Mesendoderm (in vitro differentiated cells): Measurements from ENCODE around the gene ZNF385A.

Experiments
- DNase-seq: peaks from one replicate; pipeline ENCODE4 v3.0.0; 2013
- H2AK5ac ChIP-seq: 2 replicates; pipeline ENCODE4 v1.6.1; 2013; ENCODE audit warnings: low read length, inconsistent platforms
- H2BK120ac ChIP-seq: 2 replicates; pipeline ENCODE4 v1.6.1; 2013; ENCODE audit warnings: low read depth, mild to moderate bottlenecking, low read length, moderate library complexity, mixed read lengths
- H2BK15ac ChIP-seq: replicated peaks from 2 replicates; pipeline ENCODE4 v1.6.1; 2013; ENCODE audit warnings: low read depth, mild to moderate bottlenecking, moderate library complexity
- H2BK5ac ChIP-seq: 2 replicates; pipeline ENCODE4 v1.6.1; 2013; ENCODE audit warnings: low read length, inconsistent platforms
- H3K18ac ChIP-seq: 2 replicates; pipeline ENCODE4 v1.6.1; 2013; ENCODE audit warnings: mild to moderate bottlenecking, low read length, mixed read lengths
- H3K23ac ChIP-seq: one replicate; pipeline ENCODE4 v1.6.1; 2013; ENCODE audit warnings: low read length
- H3K27ac ChIP-seq: 2 replicates; pipeline ENCODE4 v1.5.1; 2013; ENCODE audit warnings: low read depth, mild to moderate bottlenecking, inconsistent platforms, low read length, moderate library complexity
- H3K27me3 ChIP-seq: 2 replicates; pipeline ENCODE4 v1.6.1; 2013; ENCODE audit warnings: low read length, control low read depth, mild to moderate bottlenecking, inconsistent platforms; ENCODE audit not compliant: insufficient read depth, poor library complexity
- H3K36me3 ChIP-seq: 2 replicates; pipeline ENCODE4 v1.6.1; 2013; ENCODE audit warnings: low read length, inconsistent platforms; ENCODE audit not compliant: control insufficient read depth, insufficient read depth
- H3K4ac ChIP-seq: one replicate; pipeline ENCODE4 v1.6.1; 2013; ENCODE audit warnings: low read depth, mild to moderate bottlenecking, low read length, moderate library complexity
- H3K4me1 ChIP-seq: 2 replicates; pipeline ENCODE4 v1.6.1; 2013; ENCODE audit warnings: low read depth, low read length, inconsistent platforms; ENCODE audit not compliant: control insufficient read depth
- H3K4me2 ChIP-seq: 2 replicates; pipeline ENCODE4 v1.6.1; 2013; ENCODE audit warnings: low read length
- H3K4me3 ChIP-seq: 2 replicates; pipeline ENCODE4 v1.5.1; 2013; ENCODE audit warnings: mild to moderate bottlenecking, low read length
- H3K56ac ChIP-seq: one replicate; pipeline ENCODE4 v1.6.1; 2013; ENCODE audit warnings: low read length
- H3K79me1 ChIP-seq: 2 replicates; pipeline ENCODE4 v1.6.1; 2013; ENCODE audit warnings: low read length, inconsistent platforms
- H3K79me2 ChIP-seq: 2 replicates; pipeline ENCODE4 v1.6.1; 2013; ENCODE audit warnings: mild to moderate bottlenecking, low read length; ENCODE audit not compliant: control insufficient read depth, insufficient read depth
- H3K9ac ChIP-seq: 2 replicates; pipeline ENCODE4 v1.6.1; 2013; ENCODE audit warnings: low read length, inconsistent platforms
- H4K5ac ChIP-seq: one replicate; pipeline ENCODE4 v1.6.1; 2013; ENCODE audit warnings: low read length
- H4K8ac ChIP-seq: one replicate; pipeline ENCODE4 v1.6.1; 2013; ENCODE audit warnings: low read depth, mild to moderate bottlenecking, control low read depth, low read length, moderate library complexity
- WGBS: extraction: QIAGEN DNeasy Blood & Tissue Kit; methylation state at CpG from one replicate; pipeline ENCODE4 v1.1.7; 2013; ENCODE audit warnings: low lambda C conversion rate, missing lambda C conversion rate; ENCODE audit not compliant: insufficient coverage; ENCODE audit errors: extremely low coverage; 5-methylcytosine and 5-hydroxymethylcytosine counted together

ZNF385A gene

DNA sequence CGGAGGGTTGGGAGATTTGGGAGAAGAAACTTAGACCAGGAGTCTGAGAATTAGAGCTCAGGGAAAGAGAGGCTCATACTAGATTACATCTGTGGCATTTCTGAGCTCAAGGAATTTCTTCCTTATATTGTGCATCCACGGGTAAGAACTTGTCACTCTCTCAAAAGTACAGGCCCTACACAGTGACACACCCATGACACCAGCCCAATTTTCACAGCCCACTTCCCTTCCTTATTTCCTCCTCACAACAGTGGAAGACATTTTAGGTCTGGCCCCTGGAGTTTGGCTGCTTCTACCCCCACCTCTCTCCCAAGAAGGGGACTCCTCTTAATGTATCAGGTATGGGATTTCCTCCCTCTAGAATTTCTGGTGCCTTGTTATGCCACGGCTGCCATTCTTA lies 9.2 kb upstream of the ZNF385A start:
- H3K18ac ChIP-seq: no peak overlapping the region
- no CpG with 5 or more reads among the region's 3 CpGs for WGBS
- H2BK120ac ChIP-seq: no peak overlapping the region
- H3K9ac ChIP-seq: no peak overlapping the region
- H4K8ac ChIP-seq: no peak overlapping the region
- no peaks in the 10 kb centered on the region for H3K79me2 ChIP-seq
- no peak overlapping the region for H3K23ac ChIP-seq
- DNase-seq: no peak
- H3K4me2 ChIP-seq: no peak overlapping the region
- H3K56ac ChIP-seq: no peak overlapping the region
- no peak overlapping the region for H3K4me3 ChIP-seq
- H3K36me3 ChIP-seq: peaks cover 18% of the 10 kb centered on the region
- no peaks in the 10 kb centered on the region for H3K27me3 ChIP-seq
- H2BK15ac ChIP-seq: no peak overlapping the region
- peaks cover 18% of the 10 kb centered on the region for H3K4me1 ChIP-seq
- H3K27ac ChIP-seq: no peak overlapping the region
- H2AK5ac ChIP-seq: no peak overlapping the region
- H4K5ac ChIP-seq: no peak overlapping the region
- H3K4ac ChIP-seq: no peak overlapping the region
- no peak overlapping the region for H2BK5ac ChIP-seq
- peaks cover 2% of the 10 kb centered on the region for H3K79me1 ChIP-seq

DNA sequence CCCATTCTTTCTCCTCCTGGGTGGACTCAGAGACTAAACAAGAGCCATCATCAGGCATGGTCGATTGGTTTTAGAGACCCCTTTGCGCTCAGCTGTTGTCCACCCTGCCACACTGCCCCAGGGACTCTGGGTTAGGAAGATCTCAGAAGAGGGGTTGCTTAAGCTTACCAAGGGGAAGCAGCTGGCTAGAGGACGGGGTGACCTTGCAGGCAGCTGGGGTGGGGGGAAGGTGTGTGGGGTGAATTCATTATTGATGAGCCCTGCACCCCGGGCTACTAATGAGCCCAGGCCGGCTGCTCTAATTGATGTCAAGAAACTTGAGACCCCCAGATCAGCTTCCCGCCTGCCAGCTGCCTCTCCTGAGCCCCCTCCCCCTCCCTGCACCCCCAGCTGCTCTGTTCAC lies 8.7 kb upstream of the ZNF385A start:
- no peak overlapping the region for H3K23ac ChIP-seq
- no peak overlapping the region for H3K27ac ChIP-seq
- peaks cover 2% of the 10 kb centered on the region for H3K79me1 ChIP-seq

DNA sequence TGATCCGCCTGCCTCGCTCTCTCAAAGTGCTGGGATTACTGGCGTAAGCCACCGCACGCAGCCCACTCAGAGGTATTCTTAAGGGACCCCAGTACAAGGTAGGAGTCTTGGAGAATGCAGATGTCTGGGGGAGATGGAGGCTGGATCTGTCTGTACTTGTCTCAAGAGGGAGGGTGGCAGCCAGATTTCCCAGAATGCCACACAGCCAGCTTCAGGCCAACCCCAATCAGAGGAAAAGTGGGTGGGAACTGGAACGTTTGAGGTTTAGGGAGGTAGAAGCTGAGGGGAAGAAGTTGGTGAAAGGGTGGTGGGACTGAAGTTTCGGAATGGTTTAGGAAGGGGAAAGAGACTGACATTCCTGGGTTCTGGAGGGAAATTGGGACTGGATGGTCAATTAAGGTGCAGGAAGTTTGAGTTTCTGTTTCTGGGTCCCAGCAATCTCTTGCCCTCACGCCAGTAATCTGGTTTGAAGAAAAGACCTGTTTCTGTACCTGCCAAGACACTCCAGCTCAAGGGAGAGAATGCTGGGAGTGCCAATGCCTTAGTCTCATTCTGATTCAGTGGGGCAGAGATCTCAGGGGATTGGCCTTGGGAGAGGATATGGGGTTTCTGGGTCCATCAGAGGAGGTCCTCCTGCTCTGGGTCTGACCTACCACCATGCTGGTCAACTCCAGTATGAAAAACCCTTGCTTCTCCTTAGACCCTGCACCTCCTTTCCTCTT lies 8.1 kb upstream of the ZNF385A start:
- no peak overlapping the region for H2AK5ac ChIP-seq
- H3K9ac ChIP-seq: no peak overlapping the region
- no peak overlapping the region for H3K27ac ChIP-seq
- H3K4ac ChIP-seq: no peak overlapping the region
- peaks cover 28% of the 10 kb centered on the region for H3K4me1 ChIP-seq
- H3K27me3 ChIP-seq: no peaks in the 10 kb centered on the region
- no peak overlapping the region for H4K5ac ChIP-seq
- no peak overlapping the region for H3K4me2 ChIP-seq
- H2BK15ac ChIP-seq: no peak overlapping the region
- no peaks in the 10 kb centered on the region for H3K79me2 ChIP-seq
- no peak overlapping the region for H3K18ac ChIP-seq
- H4K8ac ChIP-seq: no peak overlapping the region
- no peak overlapping the region for H3K4me3 ChIP-seq
- peak overlapping the region; percentile 11 for H3K56ac ChIP-seq
- peaks cover 2% of the 10 kb centered on the region for H3K79me1 ChIP-seq
- no peak overlapping the region for H2BK5ac ChIP-seq
- H3K36me3 ChIP-seq: peaks cover 15% of the 10 kb centered on the region
- DNase-seq: no peak
- no CpG with 5 or more reads among the region's 8 CpGs for WGBS
- no peak overlapping the region for H2BK120ac ChIP-seq
- no peak overlapping the region for H3K23ac ChIP-seq

More for the DNA sequence above, 8.7 kb upstream of the ZNF385A start:
- peak overlapping the region; percentile 11 for H3K56ac ChIP-seq
- no peak overlapping the region for H3K9ac ChIP-seq
- H4K8ac ChIP-seq: no peak overlapping the region
- H3K27me3 ChIP-seq: no peaks in the 10 kb centered on the region
- DNase-seq: no peak
- H2AK5ac ChIP-seq: no peak overlapping the region
- WGBS: no CpG with 5 or more reads among the region's 6 CpGs
- H3K4ac ChIP-seq: no peak overlapping the region
- no peak overlapping the region for H3K4me3 ChIP-seq
- H3K18ac ChIP-seq: no peak overlapping the region
- H4K5ac ChIP-seq: no peak overlapping the region
- no peak overlapping the region for H2BK15ac ChIP-seq
- no peak overlapping the region for H2BK5ac ChIP-seq
- no peaks in the 10 kb centered on the region for H3K79me2 ChIP-seq
- no peak overlapping the region for H3K4me2 ChIP-seq
- H3K36me3 ChIP-seq: peaks cover 15% of the 10 kb centered on the region
- no peak overlapping the region for H2BK120ac ChIP-seq
- H3K4me1 ChIP-seq: peaks cover 23% of the 10 kb centered on the region

DNA sequence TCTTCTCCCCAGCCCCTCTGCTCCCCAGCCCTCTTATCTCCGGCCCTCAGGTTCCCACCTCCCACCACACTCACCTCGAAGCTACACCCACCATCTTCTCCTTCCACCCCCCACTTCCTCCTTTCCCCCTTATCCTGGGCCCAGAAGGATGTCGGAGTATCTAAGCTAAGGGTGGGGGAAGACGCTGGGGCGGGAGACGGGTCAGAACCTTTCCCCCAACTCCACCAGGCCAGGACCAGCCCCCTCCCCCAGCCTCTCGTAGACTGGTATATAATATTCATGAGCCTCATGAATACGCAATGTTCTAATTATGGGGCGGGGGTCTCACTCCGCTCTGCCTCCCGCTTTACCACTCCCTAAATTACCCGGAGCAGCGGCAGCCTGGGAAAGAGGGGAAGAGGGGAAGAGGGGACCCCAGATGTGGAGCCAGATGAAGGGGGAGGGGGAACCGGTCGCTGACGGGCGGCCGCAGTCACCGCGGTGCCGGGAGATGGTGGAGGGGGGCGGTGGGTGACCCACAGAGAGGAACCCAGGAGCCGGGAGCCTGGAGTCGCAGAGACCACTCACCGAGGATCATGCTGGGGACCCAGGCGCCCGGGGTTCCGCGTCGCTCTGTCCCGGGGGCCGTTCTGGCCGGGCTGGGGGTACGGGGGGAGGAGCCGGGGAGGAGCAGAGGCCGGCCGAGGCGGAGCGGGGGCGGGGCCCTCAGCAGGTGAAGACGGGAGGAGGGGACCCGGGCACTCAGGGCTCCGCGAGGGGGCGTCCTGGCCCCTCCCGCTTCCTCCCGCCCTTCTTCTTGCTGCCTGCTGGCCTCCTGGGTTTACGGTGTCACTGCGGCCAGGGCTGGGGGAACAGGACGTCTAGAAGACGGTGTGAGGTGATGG lies 6.4 kb upstream of the ZNF385A start:
- H3K23ac ChIP-seq: peak overlapping the region; percentile 39
- DNase-seq: peak; percentile 86
- peak overlapping the region; percentile 77 for H3K18ac ChIP-seq
- no peaks in the 10 kb centered on the region for H3K27me3 ChIP-seq
- no peak overlapping the region for H3K4ac ChIP-seq
- H3K36me3 ChIP-seq: peaks cover 4% of the 10 kb centered on the region
- H4K8ac ChIP-seq: no peak overlapping the region
- H2BK120ac ChIP-seq: peak overlapping the region; percentile 50
- H3K79me1 ChIP-seq: no peaks in the 10 kb centered on the region
- no peak overlapping the region for H4K5ac ChIP-seq
- no CpG with 5 or more reads among the region's 51 CpGs for WGBS
- no peaks in the 10 kb centered on the region for H3K79me2 ChIP-seq
- H3K27ac ChIP-seq: no peak overlapping the region
- peak overlapping the region; percentile 93 for H3K56ac ChIP-seq
- H3K9ac ChIP-seq: peak overlapping the region; percentile 88
- H3K4me1 ChIP-seq: peaks cover 44% of the 10 kb centered on the region
- peak overlapping the region; percentile 84 for H3K4me2 ChIP-seq
- peak overlapping the region; percentile 80 for H3K4me3 ChIP-seq
- H2AK5ac ChIP-seq: no peak overlapping the region
- H2BK5ac ChIP-seq: peak overlapping the region; percentile 58
- H2BK15ac ChIP-seq: peak overlapping the region; percentile 45

DNA sequence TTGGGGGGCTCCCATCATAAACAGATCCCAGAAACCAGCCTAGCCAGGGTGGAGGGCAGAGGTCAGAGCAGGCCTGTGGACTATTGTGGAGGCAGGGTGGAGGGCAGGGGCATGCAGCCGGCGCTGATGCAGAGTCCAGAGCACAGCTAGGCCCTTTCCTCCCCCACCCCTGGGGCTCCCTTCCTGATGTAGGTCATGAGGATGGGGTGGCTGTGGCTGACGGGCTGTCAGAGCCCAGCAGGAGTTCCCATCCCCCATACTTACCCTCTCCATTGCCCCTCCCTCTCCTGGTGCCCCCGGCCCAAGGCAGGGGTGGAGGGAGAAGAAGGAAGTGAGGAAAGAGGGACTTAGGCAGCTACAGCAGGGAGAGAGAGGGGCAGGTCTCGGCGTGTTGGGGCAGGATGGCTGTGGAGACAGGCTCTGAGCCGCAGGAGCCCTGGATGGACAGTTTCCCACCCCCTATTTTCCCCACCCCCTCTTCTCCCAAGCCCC lies 5.7 kb upstream of the ZNF385A start:
- Histone ChIP-seq H3K4me1 (peaks cover 49% of the 10 kb centered on the region), H3K18ac (peak overlapping the region; percentile 77), H3K79me1 (no peaks in the 10 kb centered on the region), H3K36me3 (peaks cover 1% of the 10 kb centered on the region), H3K56ac (peak overlapping the region; percentile 93), H2AK5ac (peak overlapping the region; percentile 32), H4K8ac (no peak overlapping the region), H3K4ac (no peak overlapping the region), H3K4me3 (no peak overlapping the region), H2BK120ac (no peak overlapping the region), H3K27ac (peak overlapping the region; percentile 10), H2BK15ac (no peak overlapping the region), H4K5ac (no peak overlapping the region), H3K23ac (no peak overlapping the region), H3K9ac (peak overlapping the region; percentile 88), H3K27me3 (no peaks in the 10 kb centered on the region), H2BK5ac (peak overlapping the region; percentile 32), H3K79me2 (no peaks in the 10 kb centered on the region), H3K4me2 (peak overlapping the region; percentile 45)
- no CpG with 5 or more reads among the region's 7 CpGs for WGBS
- DNase-seq: peak; percentile 73
